GM12878 (cell line): ENCODE measurements around the gene SLC24A3. TPM values are rescaled to one million over a fixed set of nuclear protein-coding genes. Genes with fewer than 3 reads are reported as not detected.

Source experiments
- ATAC-seq: fragments of 200-7000 bp; cut with Tn5 transposase; 3 replicates; pipeline ENCODE4 v1.9.1; 2020; ENCODE audit warnings: mild to moderate bottlenecking, moderate library complexity
- BruUV-seq: library from RNA; stranded (reverse); fragments of 400-500 nt; replicated peaks from 2 replicates; lab custom pipeline; 2021; lab: Mats Ljungman, UMichigan
- CTCF ChIA-PET: fragments of 300-600 bp; sonication (Branson Sonifier 250); formaldehyde crosslinking; extraction: SDS; loops from one replicate; lab custom pipeline; 2021; ENCODE audit warnings: inconsistent platforms; lab: Yijun Ruan, JAX
- POLR2A ChIA-PET: fragments of 350-600 bp; formaldehyde crosslinking; extraction: SDS; loops from one replicate; lab custom pipeline; 2021; ENCODE audit warnings: inconsistent platforms; lab: Charles Lee
- RAD21 ChIA-PET: fragments of 300-600 bp; sonication (Branson Sonifier 250); formaldehyde crosslinking; loops from one replicate; lab custom pipeline; 2023; ENCODE audit warnings: antibody characterized with exemption; ENCODE audit not compliant: unreplicated experiment; lab: Charles Lee
- SMC1A ChIA-PET: fragments of 300-600 bp; sonication (Branson Sonifier 250); formaldehyde crosslinking; loops from one replicate; lab custom pipeline; 2023; ENCODE audit not compliant: unreplicated experiment, uncharacterized antibody; lab: Charles Lee
- DNase-seq: peaks from one replicate; pipeline ENCODE4 v3.0.0-alpha.2; 2011; ENCODE audit warnings: low read depth, low spot score
- FAIRE-seq: peaks from 3 replicates; lab custom pipeline; 2011; peaks lifted over from hg19 to GRCh38; lab: Jason Lieb, UNC
- H2AFZ ChIP-seq: 2 replicates; pipeline ENCODE4 v1.6.0; 2011; ENCODE audit warnings: low read depth, low read length, control low read depth; ENCODE audit not compliant: control insufficient read depth
- H3K27ac ChIP-seq: 2 replicates; pipeline ENCODE4 v1.5.1; 2011; ENCODE audit warnings: control low read depth; ENCODE audit not compliant: control insufficient read depth, insufficient read depth
- H3K27me3 ChIP-seq, 2 experiments: replicated peaks in 1 of 2; 2 replicates each; pipeline versions ENCODE4 v1.6.0 to v1.6.1; 2011; ENCODE audit warnings: low read length in 1 of 2; ENCODE audit not compliant: control insufficient read depth in 2 of 2, insufficient read depth in 2 of 2
- H3K36me3 ChIP-seq, 2 experiments: 2 replicates each; pipeline ENCODE4 v1.5.1; 2011; ENCODE audit warnings: low read length in 1 of 2; ENCODE audit not compliant: control insufficient read depth in 2 of 2, insufficient read depth in 2 of 2
- H3K4me1 ChIP-seq: 2 replicates; pipeline ENCODE4 v1.6.1; 2011; ENCODE audit warnings: mild to moderate bottlenecking, low read length, moderate library complexity, mixed read lengths; ENCODE audit not compliant: control insufficient read depth, insufficient read depth
- H3K4me2 ChIP-seq: 2 replicates; pipeline ENCODE4 v1.6.0; 2011; ENCODE audit warnings: control low read depth; ENCODE audit not compliant: control insufficient read depth, insufficient read depth
- H3K4me3 ChIP-seq: fragments of 200-600 bp; sonication (generic); 2 replicates; pipeline ENCODE4 v1.5.1; 2016
- H3K79me2 ChIP-seq: 2 replicates; pipeline ENCODE4 v1.6.0; 2011; ENCODE audit warnings: low read length; ENCODE audit not compliant: control insufficient read depth, insufficient read depth
- H3K9ac ChIP-seq: 2 replicates; pipeline ENCODE4 v1.8.0; 2011; ENCODE audit warnings: low read length, control low read depth, mixed read lengths; ENCODE audit not compliant: control insufficient read depth, insufficient read depth
- H3K9me3 ChIP-seq: replicated peaks from 3 replicates; pipeline ENCODE4 v1.5.1; 2011; ENCODE audit warnings: mild to moderate bottlenecking, low read length; ENCODE audit not compliant: control insufficient read depth, insufficient read depth
- H4K20me1 ChIP-seq: 2 replicates; pipeline ENCODE4 v1.6.0; 2011; ENCODE audit not compliant: control insufficient read depth, insufficient read depth
- ATF3 ChIP-seq: IDR thresholded peaks from 2 replicates; pipeline ENCODE4 v1.6.1; 2011; ENCODE audit warnings: low read depth, mild to moderate bottlenecking, low read length, moderate library complexity, borderline replicate concordance; ENCODE audit errors: extremely low read depth
- CHD4 ChIP-seq: fragments of 200-600 bp; sonication (generic); IDR thresholded peaks from 2 replicates; pipeline ENCODE4 v1.6.1; 2016; ENCODE audit warnings: mild to moderate bottlenecking
- CREM ChIP-seq: IDR thresholded peaks from 2 replicates; pipeline ENCODE4 v1.6.1; 2014; ENCODE audit warnings: antibody characterized with exemption, low read depth
- EED ChIP-seq: sonication (generic); IDR thresholded peaks from 2 replicates; pipeline ENCODE4 v1.6.1; 2016; ENCODE audit warnings: antibody characterized with exemption, low read depth
- EP300 ChIP-seq, 2 experiments: fragments of 150-350 bp in 1 of 2; IDR thresholded peaks; 2 replicates each; pipeline ENCODE4 v1.6.1; 2011 to 2012; ENCODE audit warnings: low read depth in 2 of 2, low read length in 2 of 2, borderline replicate concordance in 1 of 2, improper control_type of control experiment in 1 of 2, inconsistent platforms in 1 of 2; ENCODE audit not compliant: control insufficient read depth in 1 of 2
- PAX8 ChIP-seq: fragments of 450-650 bp; IDR thresholded peaks from 2 replicates; pipeline ENCODE4 v1.6.1; 2017; ENCODE audit warnings: mild to moderate bottlenecking, moderate library complexity
- PRDM15 ChIP-seq: fragments of 450-650 bp; formaldehyde crosslinking; IDR thresholded peaks from 2 replicates; pipeline ENCODE4 v1.4.0; 2020; ENCODE audit warnings: mild to moderate bottlenecking, moderate library complexity
- RAD21 ChIP-seq: IDR thresholded peaks from 2 replicates; pipeline ENCODE4 v1.6.1; 2011; ENCODE audit warnings: mild to moderate bottlenecking, low read depth, low read length, moderate library complexity; ENCODE audit not compliant: insufficient read depth
- SIN3A ChIP-seq: IDR thresholded peaks from 2 replicates; pipeline ENCODE4 v1.6.1; 2012; ENCODE audit warnings: low read depth, low read length, improper control_type of control experiment
- SMARCA5 ChIP-seq: fragments of 450-650 bp; IDR thresholded peaks from 2 replicates; pipeline ENCODE4 v1.6.1; 2017; ENCODE audit warnings: mild to moderate bottlenecking
- ZNF207 ChIP-seq: fragments of 450-650 bp; IDR thresholded peaks from 2 replicates; pipeline ENCODE4 v1.6.1; 2014; ENCODE audit warnings: antibody characterized with exemption, mild to moderate bottlenecking, borderline replicate concordance
- ZSCAN29 ChIP-seq: fragments of 450-650 bp; IDR thresholded peaks from 2 replicates; pipeline ENCODE4 v1.6.1; 2017; ENCODE audit warnings: mild to moderate bottlenecking, moderate library complexity
- ZZZ3 ChIP-seq: IDR thresholded peaks from 2 replicates; pipeline ENCODE4 v1.6.1; 2011; ENCODE audit warnings: low read depth; ENCODE audit not compliant: control insufficient read depth, insufficient read length
- WGBS: methylation state at CpG from one replicate; pipeline ENCODE4 v1.1.6; 2016; ENCODE audit warnings: low lambda C conversion rate; ENCODE audit not compliant: insufficient replicate concordance, insufficient coverage; ENCODE audit errors: missing lambda C conversion rate; 5-methylcytosine and 5-hydroxymethylcytosine counted together
- in situ Hi-C: fragments of 300-500 bp; cut with MboI; formaldehyde crosslinking; loops from 9 replicates; pipeline ENCODE4 v1.14.3; 2018; ENCODE audit warnings: mixed read lengths
- intact Hi-C: fragments of 100-400 bp; cut with micrococcal nuclease; formaldehyde crosslinking; loops from one replicate; pipeline ENCODE4 v1.14.2; 2022; ENCODE audit not compliant: unreplicated experiment
- polyA plus RNA-seq, 11 experiments: library from polyadenylated mRNA; depleted of rRNA in 4 of 11; unstranded in 6 of 11; stranded (reverse) in 5 of 11; fragments of >200 nt; fragmentation: Nextera tagmentation in 4 of 11; fragmentation: Illumina TruSeq in 1 of 11; extraction: Ambion mirVana in 4 of 11; extraction: Trizol in 1 of 11; gene quantifications; 1 replicate in 1 of 11; 2 replicates in 10 of 11; pipeline versions ENCODE4 v1.2.1 to v1.2.3, GENCODE V29; 2011 to 2016; ENCODE audit warnings: inconsistent platforms in 2 of 11, missing spikeins in 2 of 11, low read depth in 1 of 11
- total RNA-seq, 4 experiments: library from RNA; depleted of rRNA in 3 of 4; stranded (reverse); fragments of >200 nt in 3 of 4; fragmentation: Illumina TruSeq in 1 of 4; extraction: Trizol in 1 of 4; gene quantifications; 2 replicates each; pipeline versions ENCODE4 v1.2.1 to v1.2.3, GENCODE V29; 2013 to 2021
- TF ChIP-seq, protein P1 (sequence below): fragments of 450-650 bp; IDR thresholded peaks from 2 replicates; pipeline ENCODE4 v1.6.1; 2017; ENCODE audit warnings: borderline replicate concordance
- TF ChIP-seq, protein P2 (sequence below): fragments of 450-650 bp; IDR thresholded peaks from 2 replicates; pipeline ENCODE4 v1.6.1; 2017; ENCODE audit warnings: low read depth, mild to moderate bottlenecking, moderate library complexity

Gene SLC24A3
- total and polyA plus RNA-seq, 10 of the 15 experiments (the other 5 are each of a cell fraction or from before 2014, with no cell fraction given) = 0.04 TPM; not detected in 9

- TF ChIP-seq EED (no peak), ZZZ3 (no peak), SIN3A (no peak), ZNF207 (no peak)
These were observed 526.5 kb downstream of the SLC24A3 start (continued) for GRCh38 chr20:19738951-19739350.

DNA sequence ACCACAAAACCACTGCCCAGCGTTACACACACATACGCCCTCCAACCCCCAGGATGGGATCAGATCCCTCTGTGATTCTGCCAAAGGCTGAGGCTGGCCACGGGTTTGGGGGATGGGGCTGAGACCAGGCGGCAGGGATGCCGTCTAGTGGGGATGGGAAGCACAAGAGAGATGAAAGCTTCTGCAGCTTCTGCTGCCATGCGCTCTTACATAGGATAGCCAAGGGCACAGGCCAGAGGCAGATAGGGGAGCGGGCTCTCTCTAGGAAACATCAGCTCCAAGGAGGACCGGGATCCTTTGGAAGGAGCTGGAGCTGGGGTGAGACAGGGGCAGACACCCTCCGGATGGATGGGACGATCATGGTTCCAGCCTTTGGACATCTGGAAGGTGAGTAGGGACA, 526.9 kb downstream of the SLC24A3 start:
- H3K27me3 ChIP-seq = no peaks in the 10 kb centered on the region; a peak in 1 of 4 replicates
- intact Hi-C loops = no loop called here
- FAIRE-seq = no peak
- WGBS = 54% methylated on average over 10 of the region's 10 CpGs
- ATAC-seq = no peak
- H3K4me2 ChIP-seq = no peak overlapping the region
- ChIA-PET RAD21 (interaction anchor here (1.4 kb wide), 1 partner anchor 74 kb away, joined by 3 read pairs; no protein-coding TSS in a partner anchor), SMC1A (interaction anchor here (1.0 to 3.9 kb wide), 4 partner anchors 12 to 81 kb away, joined by 3 to 17 read pairs (median 4); no protein-coding TSS in a partner anchor), POLR2A (no interaction called here), CTCF (interaction anchor here (0.9 to 1.2 kb wide), 2 partner anchors 25 to 31 kb away, joined by 3 to 6 read pairs; no protein-coding TSS in a partner anchor)
- H3K36me3 ChIP-seq = no peaks in the 10 kb centered on the region
- DNase-seq = no peak
- no peaks in the 10 kb centered on the region for H4K20me1 ChIP-seq
- no peaks in the 10 kb centered on the region for H3K9me3 ChIP-seq
- no peak overlapping the region for H3K27ac ChIP-seq
- in situ Hi-C loops = no loop called here
- BruUV-seq = no TSS peak
- no peak overlapping the region for H3K9ac ChIP-seq
- no peak overlapping the region for H3K4me3 ChIP-seq
- no peak overlapping the region for H2AFZ ChIP-seq
- no peaks in the 10 kb centered on the region for H3K79me2 ChIP-seq
- no peaks in the 10 kb centered on the region for H3K4me1 ChIP-seq
- TF ChIP-seq CREM = no peak
- TF ChIP-seq, protein P1, sequence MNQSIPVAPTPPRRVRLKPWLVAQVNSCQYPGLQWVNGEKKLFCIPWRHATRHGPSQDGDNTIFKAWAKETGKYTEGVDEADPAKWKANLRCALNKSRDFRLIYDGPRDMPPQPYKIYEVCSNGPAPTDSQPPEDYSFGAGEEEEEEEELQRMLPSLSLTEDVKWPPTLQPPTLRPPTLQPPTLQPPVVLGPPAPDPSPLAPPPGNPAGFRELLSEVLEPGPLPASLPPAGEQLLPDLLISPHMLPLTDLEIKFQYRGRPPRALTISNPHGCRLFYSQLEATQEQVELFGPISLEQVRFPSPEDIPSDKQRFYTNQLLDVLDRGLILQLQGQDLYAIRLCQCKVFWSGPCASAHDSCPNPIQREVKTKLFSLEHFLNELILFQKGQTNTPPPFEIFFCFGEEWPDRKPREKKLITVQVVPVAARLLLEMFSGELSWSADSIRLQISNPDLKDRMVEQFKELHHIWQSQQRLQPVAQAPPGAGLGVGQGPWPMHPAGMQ = no peak
- no peak for TF ChIP-seq CHD4
- no peak for TF ChIP-seq EP300 (IDR thresholded peaks at IDR 0.05; ENCODE audit: borderline replicate concordance in 1 of 2, control insufficient read depth in 1 of 2, low read depth in 2 of 2, low read length in 2 of 2)
- TF ChIP-seq PRDM15 = no peak
- no peak for TF ChIP-seq SMARCA5
- no peak for TF ChIP-seq ZSCAN29
- no peak for TF ChIP-seq ATF3
- no peak for TF ChIP-seq RAD21
- no peak for TF ChIP-seq PAX8
- TF ChIP-seq, protein P2, sequence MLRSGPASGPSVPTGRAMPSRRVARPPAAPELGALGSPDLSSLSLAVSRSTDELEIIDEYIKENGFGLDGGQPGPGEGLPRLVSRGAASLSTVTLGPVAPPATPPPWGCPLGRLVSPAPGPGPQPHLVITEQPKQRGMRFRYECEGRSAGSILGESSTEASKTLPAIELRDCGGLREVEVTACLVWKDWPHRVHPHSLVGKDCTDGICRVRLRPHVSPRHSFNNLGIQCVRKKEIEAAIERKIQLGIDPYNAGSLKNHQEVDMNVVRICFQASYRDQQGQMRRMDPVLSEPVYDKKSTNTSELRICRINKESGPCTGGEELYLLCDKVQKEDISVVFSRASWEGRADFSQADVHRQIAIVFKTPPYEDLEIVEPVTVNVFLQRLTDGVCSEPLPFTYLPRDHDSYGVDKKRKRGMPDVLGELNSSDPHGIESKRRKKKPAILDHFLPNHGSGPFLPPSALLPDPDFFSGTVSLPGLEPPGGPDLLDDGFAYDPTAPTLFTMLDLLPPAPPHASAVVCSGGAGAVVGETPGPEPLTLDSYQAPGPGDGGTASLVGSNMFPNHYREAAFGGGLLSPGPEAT = no peak
